Measurements from ENCODE around the gene EPB41L5. TPM values are rescaled to one million over a fixed set of nuclear protein-coding genes. Genes with fewer than 3 reads are reported as not detected.

Gene EPB41L5
- polyA plus RNA-seq, 1 donor (not counting 4 experiments of a cell fraction or from before 2014, with no cell fraction given) = 17.8 TPM

DNA sequence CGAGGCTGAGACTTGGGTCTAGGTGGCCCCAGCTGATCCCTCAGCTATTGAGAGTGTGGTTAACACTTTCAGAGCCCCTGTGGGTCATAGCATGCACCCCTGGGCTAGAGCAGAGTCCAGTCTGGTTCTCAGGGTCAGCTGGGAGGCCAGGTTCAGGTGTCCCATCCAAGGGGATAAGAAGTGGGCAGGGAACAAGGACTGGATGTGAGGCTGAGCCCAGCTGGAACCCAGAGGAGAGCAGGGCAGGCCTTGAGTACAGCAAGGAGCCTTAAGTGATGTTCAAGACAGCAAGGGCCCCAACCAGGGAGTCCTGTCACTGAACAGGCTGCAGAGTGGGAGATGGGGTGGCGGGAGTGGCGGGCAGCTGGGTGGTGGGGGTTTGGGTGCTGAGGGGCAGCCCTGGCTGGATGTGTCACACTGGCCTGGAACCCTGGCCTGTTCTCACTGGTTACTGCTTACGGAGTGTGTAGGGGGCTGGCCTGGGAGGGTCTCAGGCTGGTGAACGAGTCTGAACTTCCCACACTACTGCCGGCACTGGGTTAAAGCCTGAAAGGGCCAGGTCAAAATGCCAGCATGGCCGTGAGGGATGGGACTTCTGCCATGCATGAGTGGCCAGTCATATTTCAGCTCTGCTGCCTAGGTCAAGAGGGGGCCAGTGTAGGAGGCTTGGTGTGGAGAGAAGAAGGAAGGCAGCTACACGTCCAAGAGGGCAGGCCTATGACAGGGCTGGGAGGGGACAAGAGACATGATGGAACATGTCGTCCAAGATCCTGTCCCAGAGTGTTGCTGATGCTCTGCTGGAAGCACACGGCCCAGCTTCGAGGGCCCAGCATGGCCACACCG, 196.8 kb downstream of the EPB41L5 start:
- no peaks in the 10 kb centered on the region for H3K9me1 ChIP-seq (ENCODE audit: control insufficient read depth, extremely low read depth, insufficient read depth, low read length)
- FAIRE-seq (no peak), DNase-seq (ENCODE audit: low read depth, low spot score) (no peak)
- no peaks in the 10 kb centered on the region for H4K20me1 ChIP-seq (ENCODE audit: control insufficient read depth, extremely low read depth, insufficient read depth, low read length)
- dilution Hi-C loops (cut with MboI; ENCODE audit: extremely low pct_ligation_motif_present, low sequenced_read_pairs) = no loop called here
- no peaks in the 10 kb centered on the region for H3K27me3 ChIP-seq (ENCODE audit: control insufficient read depth, extremely low read depth, insufficient read depth, low read length)
- no peak overlapping the region for H3K9ac ChIP-seq (ENCODE audit: control insufficient read depth, extremely low read depth, insufficient read depth, low read length)
- no peaks in the 10 kb centered on the region for H3K36me3 ChIP-seq (ENCODE audit: control insufficient read depth in 2 of 2, extremely low read depth in 1 of 2, insufficient read depth in 2 of 2, low read length in 2 of 2)
- H3K4me2 ChIP-seq (ENCODE audit: control insufficient read depth, extremely low read depth, insufficient read depth, low read depth, low read length) = no peak overlapping the region
- H3K79me2 ChIP-seq (ENCODE audit: control insufficient read depth, insufficient read depth, low read length) = no peaks in the 10 kb centered on the region
- no peak for TF ChIP-seq EZH2 (IDR thresholded peaks at IDR 0.05; ENCODE audit: low read length)
- TF ChIP-seq, protein P1, sequence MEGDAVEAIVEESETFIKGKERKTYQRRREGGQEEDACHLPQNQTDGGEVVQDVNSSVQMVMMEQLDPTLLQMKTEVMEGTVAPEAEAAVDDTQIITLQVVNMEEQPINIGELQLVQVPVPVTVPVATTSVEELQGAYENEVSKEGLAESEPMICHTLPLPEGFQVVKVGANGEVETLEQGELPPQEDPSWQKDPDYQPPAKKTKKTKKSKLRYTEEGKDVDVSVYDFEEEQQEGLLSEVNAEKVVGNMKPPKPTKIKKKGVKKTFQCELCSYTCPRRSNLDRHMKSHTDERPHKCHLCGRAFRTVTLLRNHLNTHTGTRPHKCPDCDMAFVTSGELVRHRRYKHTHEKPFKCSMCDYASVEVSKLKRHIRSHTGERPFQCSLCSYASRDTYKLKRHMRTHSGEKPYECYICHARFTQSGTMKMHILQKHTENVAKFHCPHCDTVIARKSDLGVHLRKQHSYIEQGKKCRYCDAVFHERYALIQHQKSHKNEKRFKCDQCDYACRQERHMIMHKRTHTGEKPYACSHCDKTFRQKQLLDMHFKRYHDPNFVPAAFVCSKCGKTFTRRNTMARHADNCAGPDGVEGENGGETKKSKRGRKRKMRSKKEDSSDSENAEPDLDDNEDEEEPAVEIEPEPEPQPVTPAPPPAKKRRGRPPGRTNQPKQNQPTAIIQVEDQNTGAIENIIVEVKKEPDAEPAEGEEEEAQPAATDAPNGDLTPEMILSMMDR (optimal IDR thresholded peaks at IDR 0.05 in 1 of 3, IDR thresholded peaks at IDR 0.05 in 1 of 3, conservative IDR thresholded peaks at IDR 0.05 in 1 of 3; ENCODE audit: extremely low read depth in 1 of 3, insufficient read depth in 2 of 3, low read length in 3 of 3) = no peak
- H3K4me3 ChIP-seq (ENCODE audit: control insufficient read depth in 2 of 3, extremely low read depth in 1 of 3, insufficient read depth in 2 of 3, low read depth in 1 of 3, low read length in 3 of 3) = no peak overlapping the region
- H3K27ac ChIP-seq (ENCODE audit: control insufficient read depth, insufficient read depth, low read length) = no peak overlapping the region
- no peak overlapping the region for H2AFZ ChIP-seq (ENCODE audit: control insufficient read depth, low read length)
- H3K9me3 ChIP-seq (ENCODE audit: control insufficient read depth, low read depth, low read length) = no peaks in the 10 kb centered on the region
- H3K4me1 ChIP-seq (ENCODE audit: control insufficient read depth, extremely low read depth, insufficient read depth, low read length) = no peaks in the 10 kb centered on the region

DNA sequence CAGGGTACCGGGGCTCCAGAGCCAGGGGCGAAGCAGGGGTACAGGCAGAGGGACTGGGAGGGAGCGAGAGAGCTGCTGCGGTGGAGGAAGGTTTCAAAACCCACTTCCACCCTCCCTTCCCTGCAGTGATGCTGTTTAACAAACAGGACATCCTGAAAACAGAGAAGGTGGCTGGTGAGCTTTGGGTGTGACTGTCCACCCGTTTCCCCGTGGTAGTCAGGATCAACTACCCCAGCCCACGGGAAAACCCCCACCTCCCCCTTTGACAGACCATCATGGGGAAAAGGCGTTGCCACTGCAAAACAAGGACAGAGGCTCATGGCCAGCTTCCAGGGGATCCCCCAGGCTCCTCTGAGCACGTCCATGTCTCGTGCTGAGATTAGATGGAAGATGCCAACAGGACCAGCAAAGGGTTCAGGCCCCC, 197.4 kb downstream of the EPB41L5 start:
- FAIRE-seq (no peak), DNase-seq (ENCODE audit: low read depth, low spot score) (no peak)
- Histone ChIP-seq H3K4me2 (ENCODE audit: control insufficient read depth, extremely low read depth, insufficient read depth, low read depth, low read length) (no peak overlapping the region), H4K20me1 (ENCODE audit: control insufficient read depth, extremely low read depth, insufficient read depth, low read length) (no peaks in the 10 kb centered on the region), H3K9me1 (ENCODE audit: control insufficient read depth, extremely low read depth, insufficient read depth, low read length) (no peaks in the 10 kb centered on the region), H3K79me2 (ENCODE audit: control insufficient read depth, insufficient read depth, low read length) (no peaks in the 10 kb centered on the region), H3K4me3 (ENCODE audit: control insufficient read depth in 2 of 3, extremely low read depth in 1 of 3, insufficient read depth in 2 of 3, low read depth in 1 of 3, low read length in 3 of 3) (no peak overlapping the region), H3K4me1 (ENCODE audit: control insufficient read depth, extremely low read depth, insufficient read depth, low read length) (no peaks in the 10 kb centered on the region), H2AFZ (ENCODE audit: control insufficient read depth, low read length) (no peak overlapping the region), H3K36me3 (ENCODE audit: control insufficient read depth in 2 of 2, extremely low read depth in 1 of 2, insufficient read depth in 2 of 2, low read length in 2 of 2) (no peaks in the 10 kb centered on the region), H3K9me3 (ENCODE audit: control insufficient read depth, low read depth, low read length) (no peaks in the 10 kb centered on the region), H3K27ac (ENCODE audit: control insufficient read depth, insufficient read depth, low read length) (no peak overlapping the region), H3K9ac (ENCODE audit: control insufficient read depth, extremely low read depth, insufficient read depth, low read length) (no peak overlapping the region), H3K27me3 (ENCODE audit: control insufficient read depth, extremely low read depth, insufficient read depth, low read length) (no peaks in the 10 kb centered on the region)
- dilution Hi-C loops (cut with MboI; ENCODE audit: extremely low pct_ligation_motif_present, low sequenced_read_pairs) = no loop called here
- no peak for TF ChIP-seq EZH2 (IDR thresholded peaks at IDR 0.05; ENCODE audit: low read length)
- TF ChIP-seq, protein P1 (optimal IDR thresholded peaks at IDR 0.05 in 1 of 3, IDR thresholded peaks at IDR 0.05 in 1 of 3, conservative IDR thresholded peaks at IDR 0.05 in 1 of 3; ENCODE audit: extremely low read depth in 1 of 3, insufficient read depth in 2 of 3, low read length in 3 of 3) = no peak

Measured in keratinocyte (primary cell).